Brain microvascular endothelial cell (primary cell): Measurements from ENCODE around the gene CYP11A1.

Experiments
- DNase-seq: peaks from one replicate; pipeline ENCODE4 v3.0.0-alpha.2; 2020
- H3K27ac ChIP-seq: fragments of 250-450 bp; sonication (Bioruptor Pico); 2 replicates; pipeline ENCODE4 v1.5.1; 2020; ENCODE audit warnings: mild to moderate bottlenecking, moderate library complexity
- H3K27me3 ChIP-seq: fragments of 250-450 bp; sonication (Bioruptor Pico); replicated peaks from 2 replicates; pipeline ENCODE4 v1.5.1; 2020; ENCODE audit warnings: mild to moderate bottlenecking
- H3K36me3 ChIP-seq: fragments of 250-450 bp; sonication (Bioruptor Pico); replicated peaks from 2 replicates; pipeline ENCODE4 v1.5.1; 2020; ENCODE audit warnings: mild to moderate bottlenecking
- H3K4me3 ChIP-seq: 2 replicates; pipeline ENCODE4 v1.5.1; 2011; ENCODE audit warnings: low read depth, mild to moderate bottlenecking, control low read depth, low read length, moderate library complexity
- in situ Hi-C: cut with HindIII; loops from 2 replicates; pipeline ENCODE4 v1.10.0; 2017; ENCODE audit warnings: low sequenced_read_pairs, low pct_ligation_motif_present
- TF ChIP-seq, protein P1 (sequence below): IDR thresholded peaks from 2 replicates; pipeline ENCODE4 v1.5.1; 2011; ENCODE audit warnings: low read depth, mild to moderate bottlenecking, moderate library complexity, low read length, control low read depth, inconsistent platforms; ENCODE audit errors: missing control alignments

CYP11A1 gene

DNA sequence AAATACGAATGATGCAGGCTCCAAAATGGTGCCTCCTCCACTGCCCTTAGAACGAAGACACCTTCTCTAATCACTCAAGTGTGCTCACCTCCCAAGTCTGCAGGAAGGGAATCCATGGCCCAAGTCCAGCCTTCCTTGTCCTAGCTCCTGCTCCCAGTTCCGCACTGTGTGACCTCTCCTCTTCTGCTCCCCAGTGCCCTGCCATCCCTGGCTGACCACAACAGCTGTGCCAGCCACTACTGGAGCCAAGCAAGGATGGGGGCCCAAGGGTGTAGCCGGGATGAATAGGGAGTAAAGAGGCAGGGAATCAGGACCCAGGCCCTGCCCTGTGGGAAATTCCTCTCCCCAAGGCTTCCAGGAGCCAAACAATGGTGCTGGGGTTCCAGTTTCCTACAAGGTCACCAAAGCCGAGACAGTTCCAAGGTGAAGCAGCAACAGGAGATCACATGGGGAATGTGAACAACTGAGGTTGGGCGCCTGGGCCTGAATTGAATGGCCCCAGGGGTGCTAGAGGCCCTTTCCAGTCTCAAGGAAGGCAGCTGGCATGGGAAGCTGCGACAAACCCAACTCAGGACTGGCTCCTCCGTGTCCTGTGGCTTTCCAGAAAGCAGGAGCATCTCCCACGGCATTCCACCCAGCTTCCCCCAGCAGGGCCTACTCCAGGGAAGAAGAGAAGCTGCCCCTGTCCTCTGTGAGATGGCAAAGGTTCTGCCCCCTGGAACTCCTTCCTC, 46.1 kb upstream of the CYP11A1 start:
- H3K4me3 ChIP-seq: no peak overlapping the region
- in situ Hi-C loops: no loop called here

DNA sequence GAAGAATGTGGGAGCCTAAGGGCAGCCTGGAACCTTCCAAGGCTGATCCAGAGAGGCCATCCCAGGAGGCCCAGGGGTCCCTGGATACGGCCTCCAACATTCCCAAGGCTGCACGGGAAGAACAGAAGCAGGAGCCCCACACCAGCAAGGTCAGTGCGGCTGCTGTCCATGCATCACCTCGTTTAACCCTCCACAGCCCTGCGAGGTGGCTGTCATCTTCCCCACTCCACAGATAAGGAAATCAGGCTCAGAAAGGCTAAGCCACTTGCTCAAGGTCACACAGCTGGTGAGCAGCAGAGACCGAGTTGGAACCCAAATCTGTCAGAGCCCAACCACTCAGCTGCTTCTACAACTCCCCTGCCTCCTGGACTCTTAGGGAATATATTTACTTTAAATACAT, 44.7 kb upstream of the CYP11A1 start:
- peaks cover 62% of the 10 kb centered on the region for H3K36me3 ChIP-seq
- H3K27me3 ChIP-seq: no peaks in the 10 kb centered on the region
- no peak overlapping the region for H3K27ac ChIP-seq
- TF ChIP-seq, protein P1, sequence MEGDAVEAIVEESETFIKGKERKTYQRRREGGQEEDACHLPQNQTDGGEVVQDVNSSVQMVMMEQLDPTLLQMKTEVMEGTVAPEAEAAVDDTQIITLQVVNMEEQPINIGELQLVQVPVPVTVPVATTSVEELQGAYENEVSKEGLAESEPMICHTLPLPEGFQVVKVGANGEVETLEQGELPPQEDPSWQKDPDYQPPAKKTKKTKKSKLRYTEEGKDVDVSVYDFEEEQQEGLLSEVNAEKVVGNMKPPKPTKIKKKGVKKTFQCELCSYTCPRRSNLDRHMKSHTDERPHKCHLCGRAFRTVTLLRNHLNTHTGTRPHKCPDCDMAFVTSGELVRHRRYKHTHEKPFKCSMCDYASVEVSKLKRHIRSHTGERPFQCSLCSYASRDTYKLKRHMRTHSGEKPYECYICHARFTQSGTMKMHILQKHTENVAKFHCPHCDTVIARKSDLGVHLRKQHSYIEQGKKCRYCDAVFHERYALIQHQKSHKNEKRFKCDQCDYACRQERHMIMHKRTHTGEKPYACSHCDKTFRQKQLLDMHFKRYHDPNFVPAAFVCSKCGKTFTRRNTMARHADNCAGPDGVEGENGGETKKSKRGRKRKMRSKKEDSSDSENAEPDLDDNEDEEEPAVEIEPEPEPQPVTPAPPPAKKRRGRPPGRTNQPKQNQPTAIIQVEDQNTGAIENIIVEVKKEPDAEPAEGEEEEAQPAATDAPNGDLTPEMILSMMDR: no peak
- no peak overlapping the region for H3K4me3 ChIP-seq
- no peak for DNase-seq
- in situ Hi-C loops: no loop called here

More for the DNA sequence above, 46.1 kb upstream of the CYP11A1 start:
- no peak for DNase-seq
- Histone ChIP-seq H3K36me3 (peaks cover 67% of the 10 kb centered on the region), H3K27ac (no peak overlapping the region), H3K27me3 (no peaks in the 10 kb centered on the region)
- TF ChIP-seq, protein P1: no peak

- TF ChIP-seq, protein P1: no peak
- H3K27me3 ChIP-seq: no peaks in the 10 kb centered on the region
- H3K27ac ChIP-seq: no peak overlapping the region
- peaks cover 59% of the 10 kb centered on the region for H3K36me3 ChIP-seq
- no peak for DNase-seq
- H3K4me3 ChIP-seq: no peak overlapping the region
- in situ Hi-C loops: no loop called here
Measured at GRCh38 chr15:74411686-74412085, 44.2 kb upstream of the CYP11A1 start.

DNA sequence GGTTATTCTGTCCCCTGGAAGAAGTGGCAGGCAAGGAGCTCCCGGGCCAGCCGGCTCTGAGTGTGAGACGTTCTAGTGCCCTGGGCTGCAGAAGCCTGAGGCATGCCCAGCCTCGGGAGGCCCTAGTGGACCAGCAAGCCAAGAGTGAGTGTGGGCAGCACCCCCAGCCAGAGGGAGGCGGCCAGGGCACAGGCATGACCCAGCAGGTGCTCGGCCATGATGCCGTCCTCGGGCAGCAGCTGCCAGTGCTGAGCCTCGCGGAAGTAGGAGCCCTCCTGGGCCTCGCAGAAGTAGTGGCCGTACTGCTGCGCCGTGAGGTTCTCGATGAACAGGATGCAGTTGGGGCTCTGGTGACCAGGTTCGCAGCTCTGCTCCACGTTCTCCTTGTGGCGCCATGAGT, 43.1 kb upstream of the CYP11A1 start:
- in situ Hi-C loops: no loop called here
- TF ChIP-seq, protein P1: no peak

GRCh38 chr15:74409225-74409624, 41.8 kb upstream of the CYP11A1 start:
- Histone ChIP-seq H3K36me3 (peaks cover 35% of the 10 kb centered on the region), H3K4me3 (no peak overlapping the region), H3K27ac (no peak overlapping the region), H3K27me3 (no peaks in the 10 kb centered on the region)
- no peak for DNase-seq
- TF ChIP-seq, protein P1: no peak
- in situ Hi-C loops: no loop called here

More for the DNA sequence above, 43.1 kb upstream of the CYP11A1 start:
- H3K27ac ChIP-seq: no peak overlapping the region
- no peak for DNase-seq
- peaks cover 48% of the 10 kb centered on the region for H3K36me3 ChIP-seq
- no peaks in the 10 kb centered on the region for H3K27me3 ChIP-seq
- no peak overlapping the region for H3K4me3 ChIP-seq

DNA sequence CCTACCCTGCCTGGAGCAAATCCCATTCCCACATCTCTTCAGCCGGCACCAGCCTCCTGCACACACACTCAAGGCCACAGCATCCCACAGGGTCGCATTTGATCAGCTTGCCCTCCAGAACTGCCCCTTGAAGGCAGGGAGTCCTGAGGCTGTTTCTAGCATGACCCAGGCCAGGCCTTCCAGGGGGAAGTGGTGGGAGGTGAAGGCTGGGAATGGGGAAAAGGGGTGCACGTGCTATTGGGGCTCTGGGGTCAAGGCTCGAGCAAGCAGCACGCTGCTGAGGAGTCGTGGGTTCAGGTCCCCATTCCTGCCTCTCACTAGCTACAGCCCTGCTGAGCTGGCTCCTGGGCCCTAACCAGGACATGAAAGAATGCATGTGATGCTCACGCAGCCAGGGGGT, 41.4 kb upstream of the CYP11A1 start:
- Histone ChIP-seq H3K36me3 (peaks cover 31% of the 10 kb centered on the region), H3K27ac (no peak overlapping the region), H3K27me3 (no peaks in the 10 kb centered on the region), H3K4me3 (no peak overlapping the region)
- in situ Hi-C loops: no loop called here
- TF ChIP-seq, protein P1: no peak
- DNase-seq: no peak
